ENCODE measurements around the gene ZNF576. TPM values are rescaled to one million over a fixed set of nuclear protein-coding genes. Genes with fewer than 3 reads are reported as not detected.

The ZNF576 gene
- total and polyA plus RNA-seq, 2 experiments from 2014 or later, result 12.5 to 14.6 TPM

DNA sequence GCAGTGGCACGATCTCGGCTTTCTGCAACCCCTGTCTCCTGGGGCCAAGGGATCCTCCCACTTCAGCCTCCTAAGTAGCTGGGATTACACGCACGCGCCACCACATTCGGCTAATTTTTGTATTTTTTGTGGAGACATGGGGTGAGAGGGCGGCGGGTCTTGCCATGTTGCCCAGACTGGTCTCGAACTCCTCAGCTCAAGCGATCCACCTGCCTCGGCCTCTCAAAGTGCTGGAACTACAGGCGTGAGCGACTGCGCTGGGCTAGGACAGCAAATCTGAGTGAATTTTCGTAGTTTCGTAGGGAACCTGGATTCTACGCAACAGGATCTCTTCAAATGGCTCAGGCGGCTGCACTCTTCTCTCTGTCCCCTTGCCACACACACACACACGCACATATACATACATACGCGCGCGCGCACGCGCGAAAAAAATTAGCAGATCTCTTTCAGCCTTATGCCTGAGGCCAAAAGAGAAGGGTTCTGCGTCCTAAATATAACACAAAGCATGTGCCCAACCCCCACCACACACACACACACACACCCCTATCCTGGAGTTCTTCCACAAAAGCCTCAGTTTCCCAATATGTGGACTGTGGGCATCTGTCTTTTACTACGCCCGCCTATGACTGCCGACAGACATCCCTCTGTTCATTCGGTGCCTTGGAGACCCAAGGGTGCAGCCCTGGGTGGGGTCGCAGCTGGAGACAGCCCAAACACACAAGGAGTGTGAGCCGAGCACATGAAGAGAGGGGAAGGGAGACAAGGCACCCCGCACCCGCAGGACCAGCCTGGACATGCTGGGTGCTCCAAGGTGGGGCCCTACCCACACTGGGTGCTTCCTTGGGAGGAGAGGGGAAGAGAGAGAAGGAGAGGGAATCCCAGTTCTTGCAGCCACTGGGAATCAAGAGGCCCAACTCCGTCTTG is 20.2 kb upstream of the ZNF576 start:
- Histone ChIP-seq H3K27ac (peak overlapping the region; percentile 79), H3K4me1 (ENCODE audit: low read depth) (peaks cover 7% of the 10 kb centered on the region), H3K27me3 (no peaks in the 10 kb centered on the region), H3K36me3 (peaks cover 4% of the 10 kb centered on the region), H3K4me3 (peak overlapping the region; percentile 23), H3K9me3 (ENCODE audit: low read depth) (no peaks in the 10 kb centered on the region)
- TF ChIP-seq, protein P1, sequence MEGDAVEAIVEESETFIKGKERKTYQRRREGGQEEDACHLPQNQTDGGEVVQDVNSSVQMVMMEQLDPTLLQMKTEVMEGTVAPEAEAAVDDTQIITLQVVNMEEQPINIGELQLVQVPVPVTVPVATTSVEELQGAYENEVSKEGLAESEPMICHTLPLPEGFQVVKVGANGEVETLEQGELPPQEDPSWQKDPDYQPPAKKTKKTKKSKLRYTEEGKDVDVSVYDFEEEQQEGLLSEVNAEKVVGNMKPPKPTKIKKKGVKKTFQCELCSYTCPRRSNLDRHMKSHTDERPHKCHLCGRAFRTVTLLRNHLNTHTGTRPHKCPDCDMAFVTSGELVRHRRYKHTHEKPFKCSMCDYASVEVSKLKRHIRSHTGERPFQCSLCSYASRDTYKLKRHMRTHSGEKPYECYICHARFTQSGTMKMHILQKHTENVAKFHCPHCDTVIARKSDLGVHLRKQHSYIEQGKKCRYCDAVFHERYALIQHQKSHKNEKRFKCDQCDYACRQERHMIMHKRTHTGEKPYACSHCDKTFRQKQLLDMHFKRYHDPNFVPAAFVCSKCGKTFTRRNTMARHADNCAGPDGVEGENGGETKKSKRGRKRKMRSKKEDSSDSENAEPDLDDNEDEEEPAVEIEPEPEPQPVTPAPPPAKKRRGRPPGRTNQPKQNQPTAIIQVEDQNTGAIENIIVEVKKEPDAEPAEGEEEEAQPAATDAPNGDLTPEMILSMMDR (IDR thresholded peaks at IDR 0.05; ENCODE audit: low read depth, low read length), result no peak
- no peak for DNase-seq (ENCODE audit: low read depth in 1 of 2, low spot score in 1 of 2)

DNA sequence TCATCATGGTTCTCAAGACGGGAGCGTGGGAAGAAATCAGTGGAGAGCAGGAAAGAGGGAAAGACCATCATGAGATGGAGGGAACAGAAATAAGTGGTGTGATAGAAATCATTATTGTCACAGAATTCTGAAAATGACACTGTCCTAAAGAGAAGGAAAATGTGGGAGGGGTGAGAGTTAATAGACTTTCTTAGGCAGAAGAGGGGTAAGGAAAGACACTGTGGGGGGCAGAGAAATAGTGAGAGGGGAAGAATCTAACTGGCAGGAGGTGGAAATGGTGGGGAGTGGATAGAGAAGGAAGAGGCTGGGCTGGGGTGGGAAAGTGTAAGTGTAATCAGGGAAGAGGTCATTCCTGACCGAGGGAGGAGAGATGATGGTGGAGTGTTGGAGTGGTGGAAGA is 17.6 kb upstream of the ZNF576 start:
- H3K36me3 ChIP-seq, result no peaks in the 10 kb centered on the region
- H3K9me3 ChIP-seq (ENCODE audit: low read depth), result no peaks in the 10 kb centered on the region
- peaks cover 7% of the 10 kb centered on the region for H3K4me1 ChIP-seq (ENCODE audit: low read depth)
- TF ChIP-seq, protein P1 (IDR thresholded peaks at IDR 0.05; ENCODE audit: low read depth, low read length), result no peak
- H3K27me3 ChIP-seq, result no peaks in the 10 kb centered on the region
- no peak overlapping the region for H3K4me3 ChIP-seq
- no peak for DNase-seq (ENCODE audit: low read depth in 1 of 2, low spot score in 1 of 2)
- no peak overlapping the region for H3K27ac ChIP-seq

DNA sequence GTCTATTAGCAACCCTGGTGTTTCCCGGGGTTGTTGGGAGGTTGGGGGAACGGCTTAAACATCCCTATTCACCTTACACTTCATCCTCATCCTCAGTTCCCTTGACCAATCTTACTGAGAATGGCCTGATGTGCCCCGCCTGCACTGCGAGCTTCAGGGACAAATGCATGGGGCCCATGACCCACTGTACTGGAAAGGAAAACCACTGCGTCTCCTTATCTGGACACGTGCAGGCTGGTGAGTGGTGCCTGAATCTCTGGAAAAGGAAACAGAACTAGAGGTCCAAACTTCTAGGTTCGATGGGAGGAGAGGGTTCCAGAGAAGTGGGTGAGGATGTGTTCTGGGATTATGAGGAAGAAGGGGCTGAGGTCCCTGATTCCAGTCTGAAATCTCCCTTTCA is 14.9 kb upstream of the ZNF576 start:
- Histone ChIP-seq H3K36me3 (no peaks in the 10 kb centered on the region), H3K9me3 (ENCODE audit: low read depth) (no peaks in the 10 kb centered on the region), H3K27me3 (no peaks in the 10 kb centered on the region), H3K4me1 (ENCODE audit: low read depth) (peaks cover 7% of the 10 kb centered on the region), H3K4me3 (no peak overlapping the region), H3K27ac (peak overlapping the region; percentile 28)
- TF ChIP-seq, protein P1 (IDR thresholded peaks at IDR 0.05; ENCODE audit: low read depth, low read length), result no peak
- DNase-seq (ENCODE audit: low read depth in 1 of 2, low spot score in 1 of 2), result no peak

DNA sequence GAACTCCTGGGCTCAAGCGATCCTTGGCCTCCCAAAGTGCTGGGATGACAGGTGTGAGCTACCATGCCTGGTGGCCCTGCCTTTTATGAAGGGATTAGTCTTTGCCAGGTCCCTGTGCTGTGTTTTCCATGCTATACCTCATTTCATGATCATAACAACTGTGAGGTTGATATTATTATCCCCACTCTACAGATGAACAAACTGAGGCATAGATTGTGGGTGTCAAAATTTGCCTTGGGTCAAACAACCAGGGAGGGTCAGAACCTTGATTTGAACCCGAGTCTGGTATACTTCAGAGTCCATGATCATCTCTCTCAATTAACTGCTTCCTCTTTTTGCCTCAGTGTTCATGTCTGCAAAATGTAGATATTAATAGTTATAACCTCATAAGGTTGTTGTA is 13.9 kb upstream of the ZNF576 start:
- no peak overlapping the region for H3K27ac ChIP-seq
- DNase-seq (ENCODE audit: low read depth in 1 of 2, low spot score in 1 of 2), result no peak
- TF ChIP-seq, protein P1 (IDR thresholded peaks at IDR 0.05; ENCODE audit: low read depth, low read length), result no peak

DNA sequence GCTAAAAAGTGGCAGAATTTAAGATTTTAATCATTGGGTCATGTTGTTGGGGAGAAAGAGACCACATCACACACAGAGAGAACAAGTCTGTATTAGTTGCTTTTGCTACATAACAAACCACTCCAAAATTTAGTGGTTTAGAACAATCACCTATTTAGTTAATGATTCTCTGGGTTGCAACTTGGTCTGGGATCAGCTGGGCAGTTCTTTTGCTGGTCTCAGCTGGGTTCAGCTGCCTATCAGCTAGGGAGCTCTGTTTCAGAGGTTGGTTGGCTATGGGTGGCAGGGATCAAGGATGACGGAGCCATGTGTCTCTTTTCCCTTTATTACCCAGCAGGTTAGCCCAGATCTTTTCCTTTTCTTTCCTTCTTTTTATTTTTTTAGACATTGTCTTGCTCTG is 11.9 kb upstream of the ZNF576 start:
- Histone ChIP-seq H3K27ac (no peak overlapping the region), H3K27me3 (no peaks in the 10 kb centered on the region), H3K4me3 (no peak overlapping the region), H3K4me1 (ENCODE audit: low read depth) (peaks cover 7% of the 10 kb centered on the region), H3K36me3 (peaks cover 4% of the 10 kb centered on the region), H3K9me3 (ENCODE audit: low read depth) (no peaks in the 10 kb centered on the region)
- no peak for DNase-seq (ENCODE audit: low read depth in 1 of 2, low spot score in 1 of 2)
- TF ChIP-seq, protein P1 (IDR thresholded peaks at IDR 0.05; ENCODE audit: low read depth, low read length), result no peak

More for the DNA sequence above, 13.9 kb upstream of the ZNF576 start:
- no peaks in the 10 kb centered on the region for H3K27me3 ChIP-seq
- no peak overlapping the region for H3K4me3 ChIP-seq
- peaks cover 4% of the 10 kb centered on the region for H3K36me3 ChIP-seq
- H3K9me3 ChIP-seq (ENCODE audit: low read depth), result no peaks in the 10 kb centered on the region
- peaks cover 7% of the 10 kb centered on the region for H3K4me1 ChIP-seq (ENCODE audit: low read depth)
